GM12878 (cell line): ENCODE measurements around the gene SEPHS2. TPM values are rescaled to one million over a fixed set of nuclear protein-coding genes. Genes with fewer than 3 reads are reported as not detected.

Source experiments
- ATAC-seq: fragments of 200-7000 bp; cut with Tn5 transposase; 3 replicates; pipeline ENCODE4 v1.9.1; 2020; ENCODE audit warnings: mild to moderate bottlenecking, moderate library complexity
- BruUV-seq: library from RNA; stranded (reverse); fragments of 400-500 nt; replicated peaks from 2 replicates; lab custom pipeline; 2021; lab: Mats Ljungman, UMichigan
- CTCF ChIA-PET: fragments of 300-600 bp; sonication (Branson Sonifier 250); formaldehyde crosslinking; extraction: SDS; loops from one replicate; lab custom pipeline; 2021; ENCODE audit warnings: inconsistent platforms; lab: Yijun Ruan, JAX
- POLR2A ChIA-PET: fragments of 350-600 bp; formaldehyde crosslinking; extraction: SDS; loops from one replicate; lab custom pipeline; 2021; ENCODE audit warnings: inconsistent platforms; lab: Charles Lee
- RAD21 ChIA-PET: fragments of 300-600 bp; sonication (Branson Sonifier 250); formaldehyde crosslinking; loops from one replicate; lab custom pipeline; 2023; ENCODE audit warnings: antibody characterized with exemption; ENCODE audit not compliant: unreplicated experiment; lab: Charles Lee
- SMC1A ChIA-PET: fragments of 300-600 bp; sonication (Branson Sonifier 250); formaldehyde crosslinking; loops from one replicate; lab custom pipeline; 2023; ENCODE audit not compliant: unreplicated experiment, uncharacterized antibody; lab: Charles Lee
- DNase-seq: peaks from one replicate; pipeline ENCODE4 v3.0.0-alpha.2; 2011; ENCODE audit warnings: low read depth, low spot score
- FAIRE-seq: peaks from 3 replicates; lab custom pipeline; 2011; peaks lifted over from hg19 to GRCh38; lab: Jason Lieb, UNC
- H2AFZ ChIP-seq: 2 replicates; pipeline ENCODE4 v1.6.0; 2011; ENCODE audit warnings: low read depth, low read length, control low read depth; ENCODE audit not compliant: control insufficient read depth
- H3K27ac ChIP-seq: 2 replicates; pipeline ENCODE4 v1.5.1; 2011; ENCODE audit warnings: control low read depth; ENCODE audit not compliant: control insufficient read depth, insufficient read depth
- H3K27me3 ChIP-seq, 2 experiments: replicated peaks in 1 of 2; 2 replicates each; pipeline versions ENCODE4 v1.6.0 to v1.6.1; 2011; ENCODE audit warnings: low read length in 1 of 2; ENCODE audit not compliant: control insufficient read depth in 2 of 2, insufficient read depth in 2 of 2
- H3K36me3 ChIP-seq, 2 experiments: 2 replicates each; pipeline ENCODE4 v1.5.1; 2011; ENCODE audit warnings: low read length in 1 of 2; ENCODE audit not compliant: control insufficient read depth in 2 of 2, insufficient read depth in 2 of 2
- H3K4me1 ChIP-seq: 2 replicates; pipeline ENCODE4 v1.6.1; 2011; ENCODE audit warnings: mild to moderate bottlenecking, low read length, moderate library complexity, mixed read lengths; ENCODE audit not compliant: control insufficient read depth, insufficient read depth
- H3K4me2 ChIP-seq: 2 replicates; pipeline ENCODE4 v1.6.0; 2011; ENCODE audit warnings: control low read depth; ENCODE audit not compliant: control insufficient read depth, insufficient read depth
- H3K4me3 ChIP-seq: fragments of 200-600 bp; sonication (generic); 2 replicates; pipeline ENCODE4 v1.5.1; 2016
- H3K79me2 ChIP-seq: 2 replicates; pipeline ENCODE4 v1.6.0; 2011; ENCODE audit warnings: low read length; ENCODE audit not compliant: control insufficient read depth, insufficient read depth
- H3K9ac ChIP-seq: 2 replicates; pipeline ENCODE4 v1.8.0; 2011; ENCODE audit warnings: low read length, control low read depth, mixed read lengths; ENCODE audit not compliant: control insufficient read depth, insufficient read depth
- H3K9me3 ChIP-seq: replicated peaks from 3 replicates; pipeline ENCODE4 v1.5.1; 2011; ENCODE audit warnings: mild to moderate bottlenecking, low read length; ENCODE audit not compliant: control insufficient read depth, insufficient read depth
- H4K20me1 ChIP-seq: 2 replicates; pipeline ENCODE4 v1.6.0; 2011; ENCODE audit not compliant: control insufficient read depth, insufficient read depth
- EP300 ChIP-seq, 2 experiments: fragments of 150-350 bp in 1 of 2; IDR thresholded peaks; 2 replicates each; pipeline ENCODE4 v1.6.1; 2011 to 2012; ENCODE audit warnings: low read depth in 2 of 2, low read length in 2 of 2, borderline replicate concordance in 1 of 2, improper control_type of control experiment in 1 of 2, inconsistent platforms in 1 of 2; ENCODE audit not compliant: control insufficient read depth in 1 of 2
- IKZF2 ChIP-seq, 2 experiments: fragments of 450-650 bp; IDR thresholded peaks; 2 replicates each; pipeline ENCODE4 v1.6.1; 2017; ENCODE audit warnings: mild to moderate bottlenecking in 2 of 2, moderate library complexity in 2 of 2
- JUNB ChIP-seq: IDR thresholded peaks from 2 replicates; pipeline ENCODE4 v1.6.1; 2016; ENCODE audit warnings: antibody characterized with exemption, mild to moderate bottlenecking
- MEF2B ChIP-seq: fragments of 450-650 bp; IDR thresholded peaks from 2 replicates; pipeline ENCODE4 v1.6.1; 2018; ENCODE audit warnings: mild to moderate bottlenecking, moderate library complexity; ENCODE audit not compliant: partially characterized antibody, poor library complexity, severe bottlenecking
- PAX8 ChIP-seq: fragments of 450-650 bp; IDR thresholded peaks from 2 replicates; pipeline ENCODE4 v1.6.1; 2017; ENCODE audit warnings: mild to moderate bottlenecking, moderate library complexity
- SMC3 ChIP-seq: IDR thresholded peaks from 2 replicates; pipeline ENCODE4 v1.6.1; 2011; ENCODE audit warnings: low read length, improper control_type of control experiment, borderline replicate concordance
- SREBF2 ChIP-seq: IDR thresholded peaks from 2 replicates; pipeline ENCODE4 v1.6.1; 2012; ENCODE audit warnings: mild to moderate bottlenecking, low read length
- STAT3 ChIP-seq: IDR thresholded peaks from 2 replicates; pipeline ENCODE4 v1.6.1; 2011; ENCODE audit warnings: low read depth, low read length, improper control_type of control experiment
- TBL1XR1 ChIP-seq: IDR thresholded peaks from 2 replicates; pipeline ENCODE4 v1.6.1; 2012; ENCODE audit warnings: low read depth, low read length, improper control_type of control experiment
- ZNF207 ChIP-seq: fragments of 450-650 bp; IDR thresholded peaks from 2 replicates; pipeline ENCODE4 v1.6.1; 2014; ENCODE audit warnings: antibody characterized with exemption, mild to moderate bottlenecking, borderline replicate concordance
- ZZZ3 ChIP-seq: IDR thresholded peaks from 2 replicates; pipeline ENCODE4 v1.6.1; 2011; ENCODE audit warnings: low read depth; ENCODE audit not compliant: control insufficient read depth, insufficient read length
- WGBS: methylation state at CpG from one replicate; pipeline ENCODE4 v1.1.6; 2016; ENCODE audit warnings: low lambda C conversion rate; ENCODE audit not compliant: insufficient replicate concordance, insufficient coverage; ENCODE audit errors: missing lambda C conversion rate; 5-methylcytosine and 5-hydroxymethylcytosine counted together
- in situ Hi-C: fragments of 300-500 bp; cut with MboI; formaldehyde crosslinking; loops from 9 replicates; pipeline ENCODE4 v1.14.3; 2018; ENCODE audit warnings: mixed read lengths
- intact Hi-C: fragments of 100-400 bp; cut with micrococcal nuclease; formaldehyde crosslinking; loops from one replicate; pipeline ENCODE4 v1.14.2; 2022; ENCODE audit not compliant: unreplicated experiment
- polyA plus RNA-seq, 11 experiments: library from polyadenylated mRNA; depleted of rRNA in 4 of 11; unstranded in 6 of 11; stranded (reverse) in 5 of 11; fragments of >200 nt; fragmentation: Nextera tagmentation in 4 of 11; fragmentation: Illumina TruSeq in 1 of 11; extraction: Ambion mirVana in 4 of 11; extraction: Trizol in 1 of 11; gene quantifications; 1 replicate in 1 of 11; 2 replicates in 10 of 11; pipeline versions ENCODE4 v1.2.1 to v1.2.3, GENCODE V29; 2011 to 2016; ENCODE audit warnings: inconsistent platforms in 2 of 11, missing spikeins in 2 of 11, low read depth in 1 of 11
- total RNA-seq, 4 experiments: library from RNA; depleted of rRNA in 3 of 4; stranded (reverse); fragments of >200 nt in 3 of 4; fragmentation: Illumina TruSeq in 1 of 4; extraction: Trizol in 1 of 4; gene quantifications; 2 replicates each; pipeline versions ENCODE4 v1.2.1 to v1.2.3, GENCODE V29; 2013 to 2021
- TF ChIP-seq, protein P1 (sequence below): fragments of 450-650 bp; IDR thresholded peaks from 2 replicates; pipeline ENCODE4 v1.6.1; 2018; ENCODE audit warnings: borderline replicate concordance, mild to moderate bottlenecking; ENCODE audit not compliant: partially characterized antibody

Gene SEPHS2
- total and polyA plus RNA-seq, 10 of the 15 experiments (the other 5 are each of a cell fraction or from before 2014, with no cell fraction given) = 21.6 to 99.8 (median 72.9) TPM

DNA sequence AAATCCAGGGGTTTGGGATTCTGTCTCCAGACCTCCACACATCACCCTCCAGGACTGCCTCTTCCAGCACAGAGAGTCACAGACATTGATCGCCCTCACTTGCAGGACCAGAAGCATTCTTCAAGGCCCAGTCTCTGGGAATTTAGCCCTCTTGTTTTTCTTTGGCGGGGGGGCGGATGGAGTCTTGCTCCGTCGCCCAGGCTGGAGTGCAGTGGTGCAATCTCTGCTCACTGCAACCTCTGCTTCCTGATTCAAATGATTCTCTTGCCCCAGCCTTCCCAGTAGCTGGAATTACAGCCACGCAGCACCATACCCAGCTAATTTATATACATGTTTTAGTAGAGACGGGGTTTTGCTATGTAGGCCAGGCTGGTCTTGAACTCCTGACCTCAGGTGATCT, 18.4 kb upstream of the SEPHS2 start:
- in situ Hi-C loops = loop anchor here (25.0 kb wide), 1 partner anchor 1423 kb away; no protein-coding TSS in a partner anchor
- 81% methylated on average over 7 of the region's 7 CpGs for WGBS
- POLR2A ChIA-PET = interaction anchor here (0.5 to 1.2 kb wide), 4 partner anchors 9 to 61 kb away, joined by 3 to 6 read pairs (median 3); no protein-coding TSS in a partner anchor

More for the DNA sequence above, 18.4 kb upstream of the SEPHS2 start:
- Histone ChIP-seq H3K4me2 (no peak overlapping the region), H3K36me3 (no peaks in the 10 kb centered on the region), H3K4me3 (no peak overlapping the region), H3K4me1 (peaks cover 16% of the 10 kb centered on the region)
- no TSS peak for BruUV-seq
- no peak for DNase-seq
- ChIA-PET SMC1A (no interaction called here), RAD21 (no interaction called here)
- TF ChIP-seq EP300 (IDR thresholded peaks at IDR 0.05; ENCODE audit: borderline replicate concordance in 1 of 2, control insufficient read depth in 1 of 2, low read depth in 2 of 2, low read length in 2 of 2) (no peak), TBL1XR1 (no peak), STAT3 (no peak), PAX8 (no peak), SMC3 (no peak), ZNF207 (no peak), SREBF2 (no peak), ZZZ3 (no peak), JUNB (no peak), MEF2B (no peak), IKZF2 (IDR thresholded peaks at IDR 0.05) (no peak)
- TF ChIP-seq, protein P1, sequence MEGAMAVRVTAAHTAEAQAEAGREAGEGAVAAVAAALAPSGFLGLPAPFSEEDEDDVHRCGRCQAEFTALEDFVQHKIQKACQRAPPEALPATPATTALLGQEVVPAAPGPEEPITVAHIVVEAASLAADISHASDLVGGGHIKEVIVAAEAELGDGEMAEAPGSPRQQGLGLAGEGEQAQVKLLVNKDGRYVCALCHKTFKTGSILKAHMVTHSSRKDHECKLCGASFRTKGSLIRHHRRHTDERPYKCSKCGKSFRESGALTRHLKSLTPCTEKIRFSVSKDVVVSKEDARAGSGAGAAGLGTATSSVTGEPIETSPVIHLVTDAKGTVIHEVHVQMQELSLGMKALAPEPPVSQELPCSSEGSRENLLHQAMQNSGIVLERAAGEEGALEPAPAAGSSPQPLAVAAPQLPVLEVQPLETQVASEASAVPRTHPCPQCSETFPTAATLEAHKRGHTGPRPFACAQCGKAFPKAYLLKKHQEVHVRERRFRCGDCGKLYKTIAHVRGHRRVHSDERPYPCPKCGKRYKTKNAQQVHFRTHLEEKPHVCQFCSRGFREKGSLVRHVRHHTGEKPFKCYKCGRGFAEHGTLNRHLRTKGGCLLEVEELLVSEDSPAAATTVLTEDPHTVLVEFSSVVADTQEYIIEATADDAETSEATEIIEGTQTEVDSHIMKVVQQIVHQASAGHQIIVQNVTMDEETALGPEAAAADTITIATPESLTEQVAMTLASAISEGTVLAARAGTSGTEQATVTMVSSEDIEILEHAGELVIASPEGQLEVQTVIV = no peak
- TF ChIP-seq, all 136 proteins: peak for 0
- intact Hi-C loops = no loop called here
- Histone ChIP-seq H4K20me1 (no peaks in the 10 kb centered on the region), H3K27ac (no peak overlapping the region), H3K9me3 (no peaks in the 10 kb centered on the region; the same call in 2 of the 3 replicates), H3K79me2 (no peaks in the 10 kb centered on the region), H2AFZ (no peak overlapping the region), H3K27me3 (no peaks in the 10 kb centered on the region), H3K9ac (no peak overlapping the region)
- no peak for FAIRE-seq
- no peak for ATAC-seq
- CTCF ChIA-PET = interaction anchor here (1.5 kb wide), 1 partner anchor 9 kb away, joined by 4 read pairs; no protein-coding TSS in a partner anchor
